ENCODE results near the gene KANK3. TPM values are rescaled to one million over a fixed set of nuclear protein-coding genes. Genes with fewer than 3 reads are reported as not detected.
A peak's percentile ranks its signal among the peaks of the same experiment; 100 is the strongest.

KANK3 gene
- total RNA-seq, 1 donor from 2014 or later: 2.9 TPM

GRCh38 chr19:8360196-8360595 is 17.1 kb upstream of the KANK3 start:
- TF ChIP-seq CTCF (IDR thresholded peaks at IDR 0.05; ENCODE audit: insufficient read depth, low read depth, low read length) (no peak), EZH2 (IDR thresholded peaks at IDR 0.05; ENCODE audit: insufficient read depth, low read length) (no peak)
- H3K9me3 Mint-ChIP-seq (ENCODE audit: unreplicated experiment): peaks cover 3% of the 10 kb centered on the region
- H3K9ac ChIP-seq (ENCODE audit: low read length): no peak overlapping the region
- H3K27ac ChIP-seq (ENCODE audit: low read depth, low read length): no peak overlapping the region
- no peak overlapping the region for H3K27ac Mint-ChIP-seq (ENCODE audit: unreplicated experiment)
- FAIRE-seq: no peak
- no peak overlapping the region for H3K4me3 ChIP-seq (ENCODE audit: insufficient read depth, low read depth, low read length)
- no peaks in the 10 kb centered on the region for H3K9me3 ChIP-seq (ENCODE audit: insufficient read depth, low read depth, low read length)
- H2AFZ ChIP-seq (ENCODE audit: low read depth, low read length): no peak overlapping the region
- no peaks in the 10 kb centered on the region for H3K27me3 Mint-ChIP-seq (ENCODE audit: low read depth, unreplicated experiment)
- no peaks in the 10 kb centered on the region for H3K27me3 ChIP-seq (ENCODE audit: insufficient read depth, low read length)
- H3K4me1 Mint-ChIP-seq (ENCODE audit: low read depth, unreplicated experiment): peaks cover 26% of the 10 kb centered on the region
- no peaks in the 10 kb centered on the region for H3K36me3 Mint-ChIP-seq (ENCODE audit: low read depth, unreplicated experiment)
- H4K20me1 ChIP-seq (ENCODE audit: insufficient read depth, low read length): no peaks in the 10 kb centered on the region
- H3K4me2 ChIP-seq (ENCODE audit: low read length): no peak overlapping the region
- no peak overlapping the region for H3K4me3 Mint-ChIP-seq (ENCODE audit: unreplicated experiment)
- no peaks in the 10 kb centered on the region for H3K79me2 ChIP-seq (ENCODE audit: insufficient read depth, low read length)
- no peaks in the 10 kb centered on the region for H3K36me3 ChIP-seq (ENCODE audit: insufficient read depth, low read length)
- DNase-seq (ENCODE audit: low read depth): no peak
- peaks cover 37% of the 10 kb centered on the region for H3K4me1 ChIP-seq (ENCODE audit: insufficient read depth, low read length)

- no peak overlapping the region for H2AFZ ChIP-seq (ENCODE audit: low read depth, low read length)
- peaks cover 37% of the 10 kb centered on the region for H3K4me1 ChIP-seq (ENCODE audit: insufficient read depth, low read length)
- no peak overlapping the region for H3K4me2 ChIP-seq (ENCODE audit: low read length)
- no peak overlapping the region for H3K27ac Mint-ChIP-seq (ENCODE audit: unreplicated experiment)
- H3K4me1 Mint-ChIP-seq (ENCODE audit: low read depth, unreplicated experiment): peaks cover 28% of the 10 kb centered on the region
- no peak overlapping the region for H3K4me3 Mint-ChIP-seq (ENCODE audit: unreplicated experiment)
- no peaks in the 10 kb centered on the region for H3K36me3 Mint-ChIP-seq (ENCODE audit: low read depth, unreplicated experiment)
- H4K20me1 ChIP-seq (ENCODE audit: insufficient read depth, low read length): no peaks in the 10 kb centered on the region
- H3K9me3 Mint-ChIP-seq (ENCODE audit: unreplicated experiment): peaks cover 3% of the 10 kb centered on the region
- H3K9ac ChIP-seq (ENCODE audit: low read length): no peak overlapping the region
- H3K4me3 ChIP-seq (ENCODE audit: insufficient read depth, low read depth, low read length): no peak overlapping the region
- H3K9me3 ChIP-seq (ENCODE audit: insufficient read depth, low read depth, low read length): no peaks in the 10 kb centered on the region
- H3K79me2 ChIP-seq (ENCODE audit: insufficient read depth, low read length): no peaks in the 10 kb centered on the region
- FAIRE-seq: no peak
- no peaks in the 10 kb centered on the region for H3K27me3 Mint-ChIP-seq (ENCODE audit: low read depth, unreplicated experiment)
- no peak for TF ChIP-seq EZH2 (IDR thresholded peaks at IDR 0.05; ENCODE audit: insufficient read depth, low read length)
- TF ChIP-seq CTCF (IDR thresholded peaks at IDR 0.05; ENCODE audit: insufficient read depth, low read depth, low read length): no peak
- H3K27ac ChIP-seq (ENCODE audit: low read depth, low read length): no peak overlapping the region
- H3K36me3 ChIP-seq (ENCODE audit: insufficient read depth, low read length): no peaks in the 10 kb centered on the region
- DNase-seq (ENCODE audit: low read depth): no peak
- no peaks in the 10 kb centered on the region for H3K27me3 ChIP-seq (ENCODE audit: insufficient read depth, low read length)
Observed at GRCh38 chr19:8358948-8359347, 15.9 kb upstream of the KANK3 start.

- Histone ChIP-seq H4K20me1 (ENCODE audit: insufficient read depth, low read length) (no peaks in the 10 kb centered on the region), H3K9ac (ENCODE audit: low read length) (no peak overlapping the region), H3K27ac (ENCODE audit: low read depth, low read length) (no peak overlapping the region), H3K36me3 (ENCODE audit: insufficient read depth, low read length) (no peaks in the 10 kb centered on the region), H3K4me3 (ENCODE audit: insufficient read depth, low read depth, low read length) (no peak overlapping the region), H2AFZ (ENCODE audit: low read depth, low read length) (no peak overlapping the region), H3K4me1 (ENCODE audit: insufficient read depth, low read length) (peaks cover 30% of the 10 kb centered on the region), H3K79me2 (ENCODE audit: insufficient read depth, low read length) (no peaks in the 10 kb centered on the region), H3K9me3 (ENCODE audit: insufficient read depth, low read depth, low read length) (no peaks in the 10 kb centered on the region), H3K4me2 (ENCODE audit: low read length) (no peak overlapping the region), H3K27me3 (ENCODE audit: insufficient read depth, low read length) (no peaks in the 10 kb centered on the region)
- DNase-seq (ENCODE audit: low read depth) (peak; percentile 27), FAIRE-seq (no peak)
- Mint-ChIP-seq H3K4me1 (ENCODE audit: low read depth, unreplicated experiment) (peaks cover 21% of the 10 kb centered on the region), H3K9me3 (ENCODE audit: unreplicated experiment) (peaks cover 3% of the 10 kb centered on the region), H3K27me3 (ENCODE audit: low read depth, unreplicated experiment) (no peaks in the 10 kb centered on the region), H3K36me3 (ENCODE audit: low read depth, unreplicated experiment) (no peaks in the 10 kb centered on the region), H3K4me3 (ENCODE audit: unreplicated experiment) (no peak overlapping the region), H3K27ac (ENCODE audit: unreplicated experiment) (peak overlapping the region; percentile 34)
- TF ChIP-seq EZH2 (IDR thresholded peaks at IDR 0.05; ENCODE audit: insufficient read depth, low read length): no peak
Observed at GRCh38 chr19:8357007-8357521, 14.0 kb upstream of the KANK3 start.
